Lower leg skin (tissue), 4 donors: Measurements from ENCODE around the gene RHOC. TPM values are rescaled to one million over a fixed set of nuclear protein-coding genes. Genes with fewer than 3 reads are reported as not detected.

Experiments used
- DNase-seq, 2 donors: peaks; one replicate each; pipeline ENCODE4 v3.0.0-alpha.2; 2019; ENCODE audit warnings: low spot score in 2 of 2
- H3K4me3 ChIP-seq: fragments of 200-600 bp; sonication (generic); 2 replicates; pipeline ENCODE4 v1.5.1; 2017; ENCODE audit warnings: mild to moderate bottlenecking, low read depth; ENCODE audit not compliant: poor library complexity, severe bottlenecking
- POLR2A ChIP-seq, 2 donors: fragments of 450-650 bp; IDR thresholded peaks; one replicate each; pipeline ENCODE4 v1.6.1; 2016 to 2017; ENCODE audit warnings: antibody characterized with exemption in 2 of 2, mild to moderate bottlenecking in 1 of 2, moderate library complexity in 1 of 2
- WGBS, 2 donors: methylation state at CpG; one replicate each; pipeline ENCODE4 v1.1.5; 2018; 5-methylcytosine and 5-hydroxymethylcytosine counted together
- intact Hi-C: fragments of 100-400 bp; cut with DNase I; formaldehyde crosslinking; loops from one replicate; pipeline ENCODE4 v1.15.0; 2023; ENCODE audit warnings: low total_unique reads
- total RNA-seq, 4 donors: library from RNA; depleted of rRNA; stranded (reverse); fragments of >200 nt; gene quantifications; one replicate each; pipeline ENCODE4 v1.1.0, GENCODE V29; 2016
- TF ChIP-seq, protein P1 (sequence below), 3 donors: fragments of 450-650 bp; IDR thresholded peaks; one replicate each; pipeline ENCODE4 v1.5.1; 2016; ENCODE audit warnings: antibody characterized with exemption in 3 of 3, mild to moderate bottlenecking in 3 of 3, moderate library complexity in 2 of 3

The RHOC gene
- total RNA-seq, 4 donors from 2014 or later = 133 to 214 (median 184) TPM

DNA sequence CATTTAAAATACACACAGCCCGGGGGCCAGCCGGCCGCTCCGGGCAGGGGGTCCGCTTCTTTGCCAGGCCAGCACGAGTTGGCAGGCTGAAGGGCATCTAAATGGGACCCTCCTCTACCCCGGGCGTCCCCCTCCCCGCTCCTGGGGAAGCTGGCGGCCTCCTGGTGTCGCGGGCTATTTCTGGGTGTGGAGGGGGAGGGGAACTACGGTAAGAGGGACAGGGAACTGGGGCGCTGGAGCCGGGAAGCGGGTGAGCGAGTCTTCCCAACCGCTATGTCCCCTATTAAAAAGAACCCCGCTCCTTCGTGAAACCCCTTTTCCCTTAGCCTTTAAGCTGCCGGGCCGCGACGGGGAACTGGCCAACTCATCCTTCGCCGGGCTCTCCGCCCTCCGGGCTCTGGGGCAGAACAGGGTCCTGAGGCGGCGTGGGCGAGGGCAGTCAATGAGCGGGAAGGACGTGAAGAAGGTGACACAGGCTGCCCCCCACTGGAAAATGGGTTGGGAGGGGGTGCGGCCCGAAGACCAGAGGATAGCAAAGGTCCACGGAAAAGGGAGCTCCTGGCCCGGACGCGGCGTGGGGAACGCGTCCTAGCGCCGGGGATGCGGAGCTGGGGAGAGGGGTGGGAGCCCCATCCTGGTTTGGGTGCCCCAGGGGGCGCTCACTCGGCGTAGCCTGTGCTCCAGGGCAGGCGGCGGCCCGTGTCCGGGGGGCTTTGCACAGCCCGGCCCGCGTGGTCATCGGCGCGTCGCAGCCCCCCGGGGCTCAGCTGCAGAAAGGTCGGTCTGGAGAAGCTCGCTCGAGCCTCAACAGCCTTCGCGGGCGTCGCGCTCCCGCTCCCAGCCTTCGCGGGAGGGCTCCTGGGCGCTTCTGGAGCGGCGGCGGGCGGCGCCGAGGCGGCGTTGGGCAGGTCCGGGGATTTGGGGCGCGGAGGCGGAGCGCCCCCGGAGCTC is 7.7 kb upstream of the RHOC start:
- TF ChIP-seq, protein P1, sequence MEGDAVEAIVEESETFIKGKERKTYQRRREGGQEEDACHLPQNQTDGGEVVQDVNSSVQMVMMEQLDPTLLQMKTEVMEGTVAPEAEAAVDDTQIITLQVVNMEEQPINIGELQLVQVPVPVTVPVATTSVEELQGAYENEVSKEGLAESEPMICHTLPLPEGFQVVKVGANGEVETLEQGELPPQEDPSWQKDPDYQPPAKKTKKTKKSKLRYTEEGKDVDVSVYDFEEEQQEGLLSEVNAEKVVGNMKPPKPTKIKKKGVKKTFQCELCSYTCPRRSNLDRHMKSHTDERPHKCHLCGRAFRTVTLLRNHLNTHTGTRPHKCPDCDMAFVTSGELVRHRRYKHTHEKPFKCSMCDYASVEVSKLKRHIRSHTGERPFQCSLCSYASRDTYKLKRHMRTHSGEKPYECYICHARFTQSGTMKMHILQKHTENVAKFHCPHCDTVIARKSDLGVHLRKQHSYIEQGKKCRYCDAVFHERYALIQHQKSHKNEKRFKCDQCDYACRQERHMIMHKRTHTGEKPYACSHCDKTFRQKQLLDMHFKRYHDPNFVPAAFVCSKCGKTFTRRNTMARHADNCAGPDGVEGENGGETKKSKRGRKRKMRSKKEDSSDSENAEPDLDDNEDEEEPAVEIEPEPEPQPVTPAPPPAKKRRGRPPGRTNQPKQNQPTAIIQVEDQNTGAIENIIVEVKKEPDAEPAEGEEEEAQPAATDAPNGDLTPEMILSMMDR (IDR thresholded peaks at IDR 0.05) = no peak
- TF ChIP-seq POLR2A (IDR thresholded peaks at IDR 0.05) = no peak
- 1 to 2% methylated on average over 46 to 86 of the region's 86 CpGs for WGBS, 2 donors
- H3K4me3 ChIP-seq = peak overlapping the region; percentile 34
- DNase-seq = peak in 1 of 2 donors; percentile 92
- intact Hi-C loops = no loop called here

DNA sequence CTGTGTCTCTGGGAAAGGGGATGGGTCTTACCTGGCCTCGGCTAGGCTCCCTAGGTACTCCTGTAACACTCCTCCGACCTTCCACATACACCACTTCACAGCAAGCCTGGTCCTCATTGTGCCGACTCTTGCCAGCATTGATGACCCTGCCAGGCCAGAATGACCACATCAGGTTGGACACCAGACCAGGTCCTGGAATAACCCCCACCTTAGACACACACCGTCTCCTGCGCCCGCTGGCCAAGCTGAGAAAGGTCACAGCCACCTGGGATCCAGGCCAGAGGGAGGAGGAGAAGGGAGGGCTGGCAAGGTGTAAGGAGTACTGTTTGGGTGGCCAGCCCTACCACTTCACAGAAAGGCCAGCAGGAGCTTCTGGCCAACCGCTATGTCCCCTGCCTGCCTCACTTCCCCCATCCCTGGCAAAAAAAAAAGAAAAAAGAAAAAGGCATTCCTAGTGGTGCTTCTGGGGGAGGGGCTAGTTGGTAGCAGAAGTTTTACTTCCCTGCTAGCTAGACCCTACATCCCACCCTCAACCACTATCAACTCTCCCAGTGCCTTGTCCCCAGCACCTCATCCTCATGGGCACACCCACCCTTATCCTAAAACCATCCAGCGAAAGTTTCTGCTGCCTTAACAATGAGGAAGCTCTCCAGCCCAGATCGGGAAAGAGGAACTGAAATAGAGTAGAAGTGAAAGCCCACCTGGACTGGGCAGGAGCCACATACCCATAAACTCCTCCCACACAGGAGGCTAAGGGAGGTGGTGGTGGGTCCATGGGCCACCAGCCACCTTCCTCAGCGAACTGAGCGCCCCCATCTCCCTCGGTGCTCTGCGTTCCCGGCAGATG is 6.8 kb upstream of the RHOC start:
- no peak for DNase-seq
- H3K4me3 ChIP-seq = peak overlapping the region; percentile 34
- intact Hi-C loops = no loop called here
- 50% methylated on average over 14 of the region's 14 CpGs for WGBS, 2 donors
- TF ChIP-seq, protein P1 (IDR thresholded peaks at IDR 0.05) = no peak
- no peak for TF ChIP-seq POLR2A (IDR thresholded peaks at IDR 0.05)

DNA sequence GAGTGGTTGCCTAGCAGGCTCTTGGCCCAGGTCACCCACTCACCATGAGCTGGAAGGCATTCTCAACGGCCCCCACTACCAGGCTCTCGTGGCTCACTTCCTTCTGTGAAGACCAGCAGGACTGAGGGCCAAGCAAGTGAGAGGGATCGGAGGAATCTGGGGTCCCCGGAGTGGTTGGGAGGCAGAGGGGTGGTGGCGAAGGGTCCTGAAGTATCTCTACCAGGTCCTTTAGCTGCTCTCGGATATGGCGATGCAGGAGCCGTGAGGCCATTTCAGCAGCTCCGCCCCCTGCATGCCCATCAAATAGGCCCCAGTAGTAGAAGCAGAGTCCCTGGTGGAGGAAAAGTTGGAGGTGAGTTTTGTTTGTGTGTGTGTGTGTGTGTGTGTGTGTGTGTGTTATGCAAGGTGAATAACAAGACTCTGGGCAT is 5.8 kb upstream of the RHOC start:
- intact Hi-C loops = no loop called here
- WGBS, 2 donors = 82 to 86% methylated on average over 9 of the region's 9 CpGs
- DNase-seq = no peak
- no peak for TF ChIP-seq POLR2A (IDR thresholded peaks at IDR 0.05)
- TF ChIP-seq, protein P1 (IDR thresholded peaks at IDR 0.05) = no peak
- H3K4me3 ChIP-seq = no peak overlapping the region

DNA sequence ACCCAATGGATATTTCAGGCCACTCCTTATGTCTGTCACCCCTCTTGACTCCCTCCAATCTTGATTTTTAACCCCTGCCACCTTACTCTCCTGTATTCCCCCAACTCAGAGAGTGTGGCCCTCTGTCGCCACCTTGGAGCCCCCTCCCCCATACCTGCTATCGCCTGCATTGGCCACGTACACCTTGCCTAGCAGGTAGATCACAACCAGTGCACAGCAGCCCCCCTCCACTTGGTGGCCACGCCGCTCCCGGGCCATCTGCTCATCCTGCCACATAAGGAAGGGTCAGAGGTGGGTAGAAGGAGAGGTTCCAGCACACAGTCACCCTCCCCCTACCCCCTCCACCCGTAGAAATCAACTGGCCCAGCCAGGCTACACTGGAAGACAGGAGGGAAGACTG is 5.3 kb upstream of the RHOC start:
- intact Hi-C loops = no loop called here
- WGBS, 2 donors = 89 to 91% methylated on average over 7 of the region's 7 CpGs
- H3K4me3 ChIP-seq = no peak overlapping the region
- TF ChIP-seq, protein P1 (IDR thresholded peaks at IDR 0.05) = no peak
- TF ChIP-seq POLR2A (IDR thresholded peaks at IDR 0.05) = no peak
- no peak for DNase-seq

DNA sequence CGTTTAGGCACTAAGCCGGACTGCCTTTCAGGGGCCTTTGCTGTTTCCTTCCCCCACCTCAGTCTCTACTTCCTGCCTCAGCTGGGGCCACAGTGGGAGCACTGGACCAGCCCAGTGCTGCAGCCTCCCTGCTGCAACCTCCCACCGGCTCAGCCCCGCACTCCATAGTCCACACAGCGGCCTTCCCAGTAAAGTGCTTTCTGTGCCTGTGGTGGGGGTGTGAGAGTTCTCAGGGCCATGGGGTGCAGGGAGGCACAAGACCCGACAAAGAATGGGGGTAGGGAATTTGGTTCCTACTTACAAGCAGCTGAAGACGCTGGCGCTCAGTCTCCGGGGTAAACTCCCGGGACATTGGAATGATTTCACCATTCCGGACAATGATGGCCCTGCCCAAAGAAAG is 4.7 kb upstream of the RHOC start:
- no peak overlapping the region for H3K4me3 ChIP-seq
- DNase-seq = no peak
- 85 to 87% methylated on average over 11 of the region's 11 CpGs for WGBS, 2 donors
- intact Hi-C loops = no loop called here
- TF ChIP-seq, protein P1 (IDR thresholded peaks at IDR 0.05) = no peak
- no peak for TF ChIP-seq POLR2A (IDR thresholded peaks at IDR 0.05)
